Measurements from ENCODE around the gene C11orf97. TPM values are rescaled to one million over a fixed set of nuclear protein-coding genes. Genes with fewer than 3 reads are reported as not detected.

The C11orf97 gene
- total and polyA plus RNA-seq, 9 of the 15 experiments (the other 6 are each of a cell fraction or from before 2014, with no cell fraction given): not detected

DNA sequence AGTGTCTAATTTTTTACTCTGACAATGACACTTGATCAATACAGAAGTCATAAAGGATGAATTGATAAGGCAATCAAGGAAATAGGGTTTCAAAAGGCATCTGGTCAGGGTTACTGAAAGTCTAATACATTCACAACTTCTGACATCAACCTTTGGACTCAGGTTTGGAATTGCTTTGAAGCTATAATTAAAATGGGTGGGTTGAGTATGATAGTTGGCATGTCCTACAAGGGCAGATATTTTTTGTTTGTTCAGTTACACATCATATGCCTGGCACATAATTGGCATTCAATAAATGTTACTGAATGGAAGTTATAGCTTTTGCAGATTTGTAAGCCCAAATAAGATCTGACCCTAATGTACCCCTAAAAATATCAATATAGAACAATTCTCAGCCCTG, 24.1 kb downstream of the C11orf97 start:
- FAIRE-seq (no peak), DNase-seq (ENCODE audit: extremely low read depth in 1 of 4, low spot score in 3 of 4) (no peak), ATAC-seq (no peak)
- ChIA-PET CTCF (ENCODE audit: low intra/inter-chr PET ratio) (no interaction called here), POLR2A (interaction anchor here (0.6 kb wide), 1 partner anchor 287 kb away, joined by 3 read pairs; no protein-coding TSS in a partner anchor)
- Histone ChIP-seq H3K27ac (ENCODE audit: extremely low read depth, low read depth, low read length) (no peak overlapping the region), H3K4me1 (replicated peaks in 1 of 2; ENCODE audit: control insufficient read depth in 2 of 2, insufficient read depth in 2 of 2, low read length in 2 of 2) (no peaks in the 10 kb centered on the region; a peak in 1 of 5 replicates), H3K9me1 (ENCODE audit: control insufficient read depth, insufficient read depth, low read length) (no peaks in the 10 kb centered on the region), H3K4me2 (ENCODE audit: insufficient read depth, low read length) (no peak overlapping the region), H3K4me3 (no peak overlapping the region), H2AFZ (ENCODE audit: low read depth, low read length) (no peak overlapping the region), H3K9ac (ENCODE audit: insufficient read depth in 1 of 2, low read depth in 2 of 2, low read length in 2 of 2) (no peak overlapping the region), H4K20me1 (replicated peaks; ENCODE audit: control insufficient read depth, insufficient read depth, low read length) (no peaks in the 10 kb centered on the region), H3K27me3 (ENCODE audit: control insufficient read depth in 2 of 2, insufficient read depth in 2 of 2, low read length in 2 of 2) (peaks cover 0 to 4% of the 10 kb centered on the region in 2 experiments; a peak in 2 of 5 replicates), H3K36me3 (ENCODE audit: control insufficient read depth, insufficient read depth, low read length) (no peaks in the 10 kb centered on the region), H3K79me2 (ENCODE audit: control insufficient read depth, insufficient read depth, low read length) (no peaks in the 10 kb centered on the region), H3K9me3 (replicated peaks; ENCODE audit: control insufficient read depth, insufficient read depth, low read depth, low read length) (no peaks in the 10 kb centered on the region)
- BruUV-seq (replicated peaks): no TSS peak
- in situ Hi-C loops (cut with MboI): no loop called here
- no peak for TF ChIP-seq KLF6 (CRISPR knock-in tag; IDR thresholded peaks at IDR 0.05; ENCODE audit: borderline replicate concordance)
- no peak for TF ChIP-seq FOXJ3 (CRISPR knock-in tag; IDR thresholded peaks at IDR 0.05)
- TF ChIP-seq, protein P1, sequence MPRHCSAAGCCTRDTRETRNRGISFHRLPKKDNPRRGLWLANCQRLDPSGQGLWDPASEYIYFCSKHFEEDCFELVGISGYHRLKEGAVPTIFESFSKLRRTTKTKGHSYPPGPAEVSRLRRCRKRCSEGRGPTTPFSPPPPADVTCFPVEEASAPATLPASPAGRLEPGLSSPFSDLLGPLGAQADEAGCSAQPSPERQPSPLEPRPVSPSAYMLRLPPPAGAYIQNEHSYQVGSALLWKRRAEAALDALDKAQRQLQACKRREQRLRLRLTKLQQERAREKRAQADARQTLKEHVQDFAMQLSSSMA (CRISPR knock-in tag; IDR thresholded peaks at IDR 0.05): no peak
- no peak for TF ChIP-seq RBBP5 (IDR thresholded peaks at IDR 0.05; ENCODE audit: borderline replicate concordance, insufficient read depth, low read length, poor library complexity, severe bottlenecking)
- TF ChIP-seq SNRNP70 (optimal IDR thresholded peaks at IDR 0.05; ENCODE audit: low read depth, low read length): no peak
- TF ChIP-seq TEAD2 (tag; IDR thresholded peaks at IDR 0.05): no peak
- TF ChIP-seq SP1 (CRISPR knock-in tag; IDR thresholded peaks at IDR 0.05): no peak
- TF ChIP-seq ZZZ3 (IDR thresholded peaks at IDR 0.05): no peak
- TF ChIP-seq RBM34 (IDR thresholded peaks at IDR 0.05; ENCODE audit: borderline replicate concordance, insufficient read depth, low read length): no peak
- no peak for TF ChIP-seq ZNF707 (CRISPR knock-in tag; conservative IDR thresholded peaks at IDR 0.05)
- TF ChIP-seq ZFP1 (CRISPR knock-in tag; IDR thresholded peaks at IDR 0.05): no peak
- TF ChIP-seq ARNT (IDR thresholded peaks at IDR 0.05): no peak
- no peak for TF ChIP-seq CBFA2T3 (IDR thresholded peaks at IDR 0.05)
- intact Hi-C loops (cut with micrococcal nuclease): no loop called here
